Posterior vena cava (tissue), 2 donors: Measurements from ENCODE around the gene ZSWIM5. TPM values are rescaled to one million over a fixed set of nuclear protein-coding genes. Genes with fewer than 3 reads are reported as not detected.
"Not testable (repeated sequence)": the region's sequence is repeated elsewhere in the genome, so short reads cannot be mapped to it uniquely, and the experiment has no call there.

Source experiments
- DNase-seq: peaks from one replicate; pipeline ENCODE4 v3.0.0-alpha.2; 2020; ENCODE audit warnings: low spot score
- intact Hi-C, 2 donors: fragments of 100-400 bp; cut with DNase I; formaldehyde crosslinking; loops; one replicate each; pipeline versions ENCODE4 v1.14.1 to v1.14.2; 2022 to 2023
- total RNA-seq, 2 donors: library from RNA; stranded (reverse); fragmentation: NEBNext Ultra II Directional; extraction: Animal tissue kit (Norgen Biotek cat#: 25700); gene quantifications; one replicate each; pipeline ENCODE4 v1.2.1, GENCODE V29; 2021
- donor health status: DM: yes; HTN: yes; CAD: no.
- donor health status: DM: yes; HTN: yes; CAD: no.

Gene ZSWIM5
- total RNA-seq, 2 donors from 2014 or later: 1.9 to 2.4 TPM

DNA sequence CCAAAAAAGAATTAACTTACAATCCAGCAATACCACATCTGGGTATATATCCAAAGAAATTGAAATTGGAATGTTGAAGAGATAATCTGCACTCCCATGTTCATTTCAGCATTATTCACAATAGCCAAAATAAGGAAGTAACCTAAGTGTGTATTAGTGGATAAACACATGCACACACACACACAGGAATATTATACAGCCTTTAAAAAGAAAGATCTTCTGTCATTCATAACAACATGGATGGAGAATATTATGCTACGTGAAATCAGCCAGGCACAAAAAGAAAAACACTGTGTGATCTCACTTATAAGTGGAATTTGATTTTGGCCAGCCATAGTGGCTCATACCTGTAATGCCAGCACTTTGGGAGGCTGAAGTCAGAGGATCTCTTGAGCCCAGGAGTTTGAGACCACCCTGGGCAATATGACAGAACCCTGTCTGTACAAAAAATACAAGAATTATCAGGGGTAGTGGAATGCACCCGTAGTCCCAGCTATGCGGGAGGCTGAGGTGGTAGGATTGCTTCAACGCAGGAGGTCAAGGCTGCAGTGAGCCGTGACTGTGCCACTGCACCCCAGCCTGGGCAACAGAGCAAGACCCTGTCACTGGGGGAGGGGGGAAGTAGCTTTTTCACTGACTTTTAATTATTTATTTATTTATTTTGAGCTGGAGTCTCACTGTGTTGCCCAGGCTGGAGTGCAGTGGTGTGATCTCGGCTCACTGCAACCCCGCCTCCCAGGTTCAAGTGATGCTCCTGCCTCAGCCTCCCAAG is 210.8 kb downstream of the ZSWIM5 start:
- DNase-seq: no peak
- intact Hi-C loops: no loop called here

- DNase-seq: no peak
- intact Hi-C loops: no loop called here
Observed at GRCh38 chr1:44994309-44994898, 212.0 kb downstream of the ZSWIM5 start.

DNA sequence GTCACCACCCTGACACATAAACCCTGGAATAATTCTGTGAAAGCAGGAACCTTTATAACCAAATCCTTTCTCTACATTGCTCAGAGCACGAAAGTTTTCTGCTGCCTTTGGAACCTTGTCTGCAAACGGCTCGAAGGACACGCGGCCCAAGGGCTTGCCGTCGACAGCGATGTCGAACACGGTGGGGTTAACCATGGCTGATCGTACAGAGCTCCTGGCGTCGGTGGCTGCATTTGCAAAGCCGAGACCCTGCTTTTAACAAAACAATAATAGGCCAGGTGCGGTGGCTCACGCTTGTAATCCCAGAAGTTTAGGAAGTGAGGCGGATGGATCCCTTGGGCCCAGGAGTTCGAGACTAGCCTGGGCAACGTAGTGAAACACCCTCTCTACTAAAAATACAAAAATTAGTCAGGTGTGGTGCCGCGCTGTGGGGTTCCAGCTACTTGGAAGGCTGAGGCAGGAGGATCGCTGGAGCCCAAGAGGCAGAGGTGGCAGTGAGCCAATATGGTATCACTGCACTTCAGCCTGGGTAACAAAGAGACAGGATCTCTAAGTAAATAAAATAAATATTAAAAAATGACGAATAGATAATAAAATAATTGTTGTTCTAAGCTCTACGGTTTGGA is 217.8 kb downstream of the ZSWIM5 start:
- intact Hi-C loops: no loop called here
- DNase-seq: no peak

GRCh38 chr1:44985747-44986359 is 220.6 kb downstream of the ZSWIM5 start:
- no peak for DNase-seq
- intact Hi-C loops: no loop called here

DNA sequence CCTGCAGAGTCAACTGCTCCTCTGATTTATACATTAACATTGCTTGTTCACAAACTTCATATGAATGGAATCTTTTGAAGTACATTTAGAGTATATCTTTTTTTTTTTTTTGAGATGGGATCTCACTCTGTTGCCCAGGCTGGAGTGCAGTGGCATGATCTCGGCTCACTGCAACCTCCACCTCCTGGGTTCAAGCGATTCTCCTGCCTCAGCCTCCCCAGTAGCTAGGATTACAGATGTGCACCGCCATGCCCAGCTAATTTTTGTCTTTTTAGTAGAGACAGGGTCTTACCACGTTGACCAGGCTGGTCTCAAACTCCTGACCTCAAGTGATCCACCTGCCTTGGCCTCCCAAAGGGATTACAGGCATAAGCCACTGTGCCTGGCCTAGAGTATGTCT is 229.0 kb downstream of the ZSWIM5 start:
- intact Hi-C loops, DNase-seq: not testable (repeated sequence)

DNA sequence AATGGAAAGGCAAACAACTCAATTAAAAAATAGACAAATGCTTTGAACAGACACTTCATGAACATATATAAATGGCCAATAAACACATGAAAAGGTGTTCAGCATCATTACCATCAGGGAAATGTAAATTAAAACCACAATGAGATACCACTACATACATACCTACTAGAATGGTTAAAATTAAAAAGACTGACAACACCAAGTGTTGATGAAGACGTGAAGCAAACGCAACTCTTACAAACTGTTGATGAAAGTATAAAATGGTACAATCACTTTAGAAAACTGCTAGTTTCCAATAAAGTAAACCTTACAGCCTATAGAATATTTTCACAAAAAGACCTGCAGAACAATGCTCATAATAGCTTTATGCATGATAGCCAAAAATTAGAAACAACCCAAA is 230.2 kb downstream of the ZSWIM5 start:
- intact Hi-C loops: no loop called here

DNA sequence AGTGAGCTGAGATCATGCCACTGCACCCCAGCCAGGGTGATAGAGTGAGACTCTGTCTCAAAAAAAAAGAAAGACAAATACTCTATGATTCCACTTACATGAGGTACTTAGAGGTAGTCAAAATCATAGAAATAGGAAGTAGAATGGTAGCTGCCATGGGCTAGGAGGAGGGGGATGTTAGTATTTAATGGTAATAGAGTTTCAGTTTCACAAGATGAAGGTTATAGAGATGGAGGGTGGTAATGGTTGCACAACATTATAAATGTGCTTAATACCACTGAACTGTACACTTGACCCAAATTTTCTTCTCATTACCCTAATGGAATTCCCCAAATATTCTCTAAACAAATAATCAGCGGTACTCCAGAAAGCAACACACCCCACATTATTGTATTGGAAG is 232.8 kb downstream of the ZSWIM5 start:
- no peak for DNase-seq
- intact Hi-C loops: no loop called here

More for the DNA sequence above, 230.2 kb downstream of the ZSWIM5 start:
- no peak for DNase-seq

GRCh38 chr1:44970317-44970716 is 236.1 kb downstream of the ZSWIM5 start:
- intact Hi-C loops: no loop called here
- no peak for DNase-seq

Other genes with a start within 250 kb of the ZSWIM5 start
- gene EIF2B3, start 220.0 kb downstream of the ZSWIM5 start, total RNA-seq: 10 to 100 TPM; 25.9 to 26.8 TPM
- 10 to 100 TPM; 26.5 to 32.9 TPM for gene HECTD3, start 195.3 kb downstream of the ZSWIM5 start, total RNA-seq
- gene UROD, start 194.4 kb downstream of the ZSWIM5 start, total RNA-seq: 10 to 100 TPM; 59.5 to 68.6 TPM
- under 1 TPM; 0.38 to 0.83 TPM for gene HPDL, start 120.3 kb upstream of the ZSWIM5 start, total RNA-seq
- 1 to 10 TPM; 5.8 to 7.0 TPM for gene TOE1, start 133.6 kb upstream of the ZSWIM5 start, total RNA-seq
- gene MUTYH, start 133.8 kb upstream of the ZSWIM5 start, total RNA-seq: 10 to 100 TPM; 15.1 to 15.7 TPM